Measurements from ENCODE around the gene MED12. TPM values are rescaled to one million over a fixed set of nuclear protein-coding genes. Genes with fewer than 3 reads are reported as not detected.

MED12 gene
- total RNA-seq, 1 donor from 2014 or later: 58.5 TPM

- Mint-ChIP-seq H3K4me3 (ENCODE audit: unreplicated experiment) (peak overlapping the region; percentile 88), H3K27ac (ENCODE audit: unreplicated experiment) (peak overlapping the region; percentile 69), H3K27me3 (ENCODE audit: unreplicated experiment) (no peaks in the 10 kb centered on the region), H3K9me3 (ENCODE audit: unreplicated experiment) (no peaks in the 10 kb centered on the region), H3K36me3 (ENCODE audit: unreplicated experiment) (no peaks in the 10 kb centered on the region), H3K4me1 (ENCODE audit: unreplicated experiment) (peaks cover 2% of the 10 kb centered on the region)
- DNase-seq (ENCODE audit: extremely low spot score, unreplicated experiment): no peak
- TF ChIP-seq CTCF (IDR thresholded peaks at IDR 0.05): no peak
Measured at GRCh38 chrX:71095981-71096759, 22.2 kb upstream of the MED12 start.

GRCh38 chrX:71096760-71097032 lies 21.7 kb upstream of the MED12 start:
- Mint-ChIP-seq H3K4me3 (ENCODE audit: unreplicated experiment) (peak overlapping the region; percentile 88), H3K9me3 (ENCODE audit: unreplicated experiment) (no peaks in the 10 kb centered on the region), H3K4me1 (ENCODE audit: unreplicated experiment) (peaks cover 2% of the 10 kb centered on the region), H3K27ac (ENCODE audit: unreplicated experiment) (no peak overlapping the region), H3K36me3 (ENCODE audit: unreplicated experiment) (no peaks in the 10 kb centered on the region), H3K27me3 (ENCODE audit: unreplicated experiment) (no peaks in the 10 kb centered on the region)
- DNase-seq (ENCODE audit: extremely low spot score, unreplicated experiment): no peak
- TF ChIP-seq CTCF (IDR thresholded peaks at IDR 0.05): no peak

GRCh38 chrX:71098302-71098701 lies 20.1 kb upstream of the MED12 start:
- Mint-ChIP-seq H3K36me3 (ENCODE audit: unreplicated experiment) (no peaks in the 10 kb centered on the region), H3K27ac (ENCODE audit: unreplicated experiment) (no peak overlapping the region), H3K4me3 (ENCODE audit: unreplicated experiment) (no peak overlapping the region), H3K9me3 (ENCODE audit: unreplicated experiment) (no peaks in the 10 kb centered on the region), H3K4me1 (ENCODE audit: unreplicated experiment) (peaks cover 7% of the 10 kb centered on the region), H3K27me3 (ENCODE audit: unreplicated experiment) (no peaks in the 10 kb centered on the region)
- DNase-seq (ENCODE audit: extremely low spot score, unreplicated experiment): no peak
- peak; percentile 53 for TF ChIP-seq CTCF (IDR thresholded peaks at IDR 0.05)

GRCh38 chrX:71098951-71099506 lies 19.4 kb upstream of the MED12 start:
- no peak for DNase-seq (ENCODE audit: extremely low spot score, unreplicated experiment)
- peaks cover 13% of the 10 kb centered on the region for H3K4me1 Mint-ChIP-seq (ENCODE audit: unreplicated experiment)
- no peak overlapping the region for H3K27ac Mint-ChIP-seq (ENCODE audit: unreplicated experiment)
- H3K36me3 Mint-ChIP-seq (ENCODE audit: unreplicated experiment): no peaks in the 10 kb centered on the region
- no peak overlapping the region for H3K4me3 Mint-ChIP-seq (ENCODE audit: unreplicated experiment)
- no peaks in the 10 kb centered on the region for H3K27me3 Mint-ChIP-seq (ENCODE audit: unreplicated experiment)
- TF ChIP-seq CTCF (IDR thresholded peaks at IDR 0.05): no peak
- no peaks in the 10 kb centered on the region for H3K9me3 Mint-ChIP-seq (ENCODE audit: unreplicated experiment)

GRCh38 chrX:71099736-71100135 lies 18.7 kb upstream of the MED12 start:
- H3K4me3 Mint-ChIP-seq (ENCODE audit: unreplicated experiment): no peak overlapping the region
- no peaks in the 10 kb centered on the region for H3K36me3 Mint-ChIP-seq (ENCODE audit: unreplicated experiment)
- H3K27me3 Mint-ChIP-seq (ENCODE audit: unreplicated experiment): no peaks in the 10 kb centered on the region
- H3K27ac Mint-ChIP-seq (ENCODE audit: unreplicated experiment): no peak overlapping the region
- H3K4me1 Mint-ChIP-seq (ENCODE audit: unreplicated experiment): peaks cover 18% of the 10 kb centered on the region
- TF ChIP-seq CTCF (IDR thresholded peaks at IDR 0.05): no peak
- H3K9me3 Mint-ChIP-seq (ENCODE audit: unreplicated experiment): no peaks in the 10 kb centered on the region
- no peak for DNase-seq (ENCODE audit: extremely low spot score, unreplicated experiment)

All from osteocyte (in vitro differentiated cells).